ENCODE data around the gene AKT1. TPM values are rescaled to one million over a fixed set of nuclear protein-coding genes. Genes with fewer than 3 reads are reported as not detected.

The AKT1 gene
- total RNA-seq, 1 donor from 2014 or later, result 166 TPM

GRCh38 chr14:104786091-104786586, 9.4 kb downstream of the AKT1 start:
- no peak for DNase-seq (ENCODE audit: low spot score)

- DNase-seq (ENCODE audit: low spot score), result no peak
Observed at GRCh38 chr14:104785708-104786080, 9.9 kb downstream of the AKT1 start.

GRCh38 chr14:104784846-104785707, 10.5 kb downstream of the AKT1 start:
- DNase-seq (ENCODE audit: low spot score), result no peak

GRCh38 chr14:104784218-104784568, 11.4 kb downstream of the AKT1 start:
- DNase-seq (ENCODE audit: low spot score), result no peak

GRCh38 chr14:104783484-104784217, 11.9 kb downstream of the AKT1 start:
- DNase-seq (ENCODE audit: low spot score), result no peak

GRCh38 chr14:104782808-104783139, 12.8 kb downstream of the AKT1 start:
- DNase-seq (ENCODE audit: low spot score), result no peak

GRCh38 chr14:104782086-104782807, 13.3 kb downstream of the AKT1 start:
- DNase-seq (ENCODE audit: low spot score), result no peak

- DNase-seq (ENCODE audit: low spot score), result no peak
Observed at GRCh38 chr14:104781271-104782077, 14.1 kb downstream of the AKT1 start.

- no peak for DNase-seq (ENCODE audit: low spot score)
Observed at GRCh38 chr14:104780513-104781030, 15.0 kb downstream of the AKT1 start.

- no peak for DNase-seq (ENCODE audit: low spot score)
Observed at GRCh38 chr14:104779776-104780512, 15.6 kb downstream of the AKT1 start.

GRCh38 chr14:104778694-104779331, 16.7 kb downstream of the AKT1 start:
- no peak for DNase-seq (ENCODE audit: low spot score)

- DNase-seq (ENCODE audit: low spot score), result no peak
Observed at GRCh38 chr14:104777808-104778249, 17.7 kb downstream of the AKT1 start.

- DNase-seq (ENCODE audit: low spot score), result no peak
Observed at GRCh38 chr14:104776961-104777807, 18.4 kb downstream of the AKT1 start.

GRCh38 chr14:104776481-104776880, 19.1 kb downstream of the AKT1 start:
- DNase-seq (ENCODE audit: low spot score), result no peak

GRCh38 chr14:104775073-104775489, 20.5 kb downstream of the AKT1 start:
- no peak for DNase-seq (ENCODE audit: low spot score)

- no peak for DNase-seq (ENCODE audit: low spot score)
Observed at GRCh38 chr14:104774453-104775072, 21.0 kb downstream of the AKT1 start.

- DNase-seq (ENCODE audit: low spot score), result no peak
Observed at GRCh38 chr14:104773505-104774452, 21.8 kb downstream of the AKT1 start.
